Activated CD4-positive, alpha-beta T cell treated with anti-CD3 and anti-CD28 coated beads, Interleukin-2, amount 50 U/mL, for 16 hours (primary cell): ENCODE results near the gene ARHGAP45.
A peak's percentile ranks its signal among the peaks of the same experiment; 100 is the strongest.
"Not testable (repeated sequence)": the region's sequence is repeated elsewhere in the genome, so short reads cannot be mapped to it uniquely, and the experiment has no call there.

ENCODE experiments used
- DNase-seq: peaks from one replicate; pipeline ENCODE4 v3.0.0-alpha.2; 2020

The ARHGAP45 gene

GRCh38 chr19:1106841-1107660 lies 40.1 kb downstream of the ARHGAP45 start:
- no peak for DNase-seq

DNA sequence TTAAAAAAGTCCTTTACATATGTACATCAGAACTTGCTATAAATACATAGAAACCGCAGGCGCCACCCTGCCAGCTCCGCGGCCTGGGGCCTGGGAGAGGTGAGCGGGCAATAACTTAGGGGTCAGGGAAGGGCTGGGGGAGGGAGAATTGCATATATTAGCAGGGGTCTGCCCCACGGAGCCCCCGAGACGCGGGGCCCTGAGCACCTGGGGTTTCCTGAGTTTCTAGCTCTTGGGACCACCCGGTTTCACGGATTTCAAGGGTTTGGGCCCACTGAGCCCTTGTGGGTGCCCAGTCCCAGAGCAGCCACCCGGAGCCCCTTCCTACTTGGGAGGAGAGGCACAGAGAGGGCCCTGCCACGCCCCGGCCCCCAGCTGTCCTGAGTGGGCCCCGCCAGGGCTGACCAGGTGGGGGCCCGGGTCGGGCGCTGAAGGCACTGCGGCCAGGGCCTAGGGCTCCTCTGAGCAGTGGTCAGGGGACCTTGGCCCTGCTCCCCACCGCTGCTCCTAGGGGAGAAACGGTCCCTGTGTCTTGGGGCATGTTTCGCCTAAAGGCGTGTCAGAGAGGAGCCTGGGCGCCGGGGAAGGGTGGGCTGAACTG lies 40.8 kb downstream of the ARHGAP45 start:
- no peak for DNase-seq

DNA sequence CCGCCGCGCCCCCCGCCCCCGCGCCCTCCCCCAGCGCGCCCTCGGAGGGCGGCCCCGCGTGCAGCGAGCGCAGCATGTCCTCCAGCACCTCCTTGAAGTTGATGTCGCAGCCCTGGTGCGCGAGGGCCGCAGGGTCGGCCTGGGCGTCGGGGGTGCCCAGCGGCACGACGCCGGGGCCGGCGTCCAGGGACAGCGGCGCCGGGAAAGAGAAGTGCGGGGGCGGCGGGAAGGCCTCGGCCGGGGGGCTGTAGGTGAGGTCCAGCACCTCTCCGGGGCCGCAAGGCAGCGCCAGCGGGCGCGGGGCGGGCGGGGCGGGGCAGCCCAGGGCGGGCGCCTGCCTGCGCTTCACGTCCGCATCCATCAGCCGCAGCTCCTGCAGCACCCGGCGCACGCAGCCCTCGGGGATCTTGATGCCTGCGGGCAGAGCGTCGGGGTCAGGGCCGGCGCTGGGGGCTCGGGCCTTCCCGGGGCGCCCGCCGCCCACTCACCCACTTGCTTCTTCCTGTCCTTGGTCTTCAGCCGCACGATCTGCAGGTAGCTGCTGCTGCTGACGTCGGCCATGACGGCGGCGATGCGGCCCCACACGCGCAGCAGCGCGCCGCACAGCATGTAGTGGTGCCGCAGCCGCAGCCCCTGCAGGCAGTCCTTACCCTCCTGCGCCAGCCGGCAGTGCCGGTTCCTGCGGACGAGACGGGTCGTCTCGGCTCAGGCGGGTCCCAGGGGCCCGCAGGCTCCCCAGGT lies 41.5 kb downstream of the ARHGAP45 start:
- DNase-seq: no peak

GRCh38 chr19:1109032-1109551 lies 42.1 kb downstream of the ARHGAP45 start:
- DNase-seq: no peak

GRCh38 chr19:1109697-1110671 lies 43.0 kb downstream of the ARHGAP45 start:
- no peak for DNase-seq

DNA sequence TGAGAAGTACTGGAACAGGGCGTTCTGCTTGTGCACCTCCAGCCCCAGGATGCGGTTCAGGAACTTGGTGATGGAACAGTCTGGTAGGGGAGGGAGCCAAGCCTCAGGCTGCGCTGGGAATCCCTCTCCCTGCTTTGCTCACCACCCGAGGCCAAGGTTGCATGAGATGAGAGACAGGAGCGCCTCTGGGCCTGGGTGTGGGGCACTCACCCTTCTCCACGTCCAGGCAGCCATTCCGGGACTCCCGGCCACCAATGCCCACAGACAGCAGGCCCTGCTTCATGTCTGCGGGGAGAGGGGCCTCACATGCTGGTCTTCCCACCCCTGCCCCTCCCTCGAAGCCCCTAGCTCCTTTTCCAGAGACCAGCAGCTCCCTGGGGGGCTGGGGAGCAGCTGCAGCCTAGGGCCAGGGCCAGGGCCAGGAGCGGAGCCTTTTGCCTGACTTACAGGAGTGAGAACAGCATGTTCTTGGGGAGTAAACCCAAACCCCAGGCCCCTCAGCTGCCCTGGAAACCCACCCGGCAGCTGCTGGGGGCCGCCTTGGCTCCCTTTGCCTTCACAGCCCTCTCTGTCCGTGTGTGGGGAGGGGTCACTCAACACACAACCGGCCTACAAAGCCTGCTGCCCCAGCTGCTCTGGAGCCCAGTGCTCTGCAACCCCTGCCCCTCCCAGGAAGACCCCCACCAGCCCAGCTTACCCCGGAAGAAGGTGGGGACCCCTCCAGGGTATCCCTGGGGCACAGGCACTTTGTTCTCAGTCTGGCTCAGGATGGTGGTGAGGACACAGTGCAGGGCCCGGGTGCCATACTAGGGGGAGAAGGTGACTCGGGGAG lies 44.1 kb downstream of the ARHGAP45 start:
- no peak for DNase-seq

GRCh38 chr19:1111641-1112267 lies 44.8 kb downstream of the ARHGAP45 start:
- no peak for DNase-seq

DNA sequence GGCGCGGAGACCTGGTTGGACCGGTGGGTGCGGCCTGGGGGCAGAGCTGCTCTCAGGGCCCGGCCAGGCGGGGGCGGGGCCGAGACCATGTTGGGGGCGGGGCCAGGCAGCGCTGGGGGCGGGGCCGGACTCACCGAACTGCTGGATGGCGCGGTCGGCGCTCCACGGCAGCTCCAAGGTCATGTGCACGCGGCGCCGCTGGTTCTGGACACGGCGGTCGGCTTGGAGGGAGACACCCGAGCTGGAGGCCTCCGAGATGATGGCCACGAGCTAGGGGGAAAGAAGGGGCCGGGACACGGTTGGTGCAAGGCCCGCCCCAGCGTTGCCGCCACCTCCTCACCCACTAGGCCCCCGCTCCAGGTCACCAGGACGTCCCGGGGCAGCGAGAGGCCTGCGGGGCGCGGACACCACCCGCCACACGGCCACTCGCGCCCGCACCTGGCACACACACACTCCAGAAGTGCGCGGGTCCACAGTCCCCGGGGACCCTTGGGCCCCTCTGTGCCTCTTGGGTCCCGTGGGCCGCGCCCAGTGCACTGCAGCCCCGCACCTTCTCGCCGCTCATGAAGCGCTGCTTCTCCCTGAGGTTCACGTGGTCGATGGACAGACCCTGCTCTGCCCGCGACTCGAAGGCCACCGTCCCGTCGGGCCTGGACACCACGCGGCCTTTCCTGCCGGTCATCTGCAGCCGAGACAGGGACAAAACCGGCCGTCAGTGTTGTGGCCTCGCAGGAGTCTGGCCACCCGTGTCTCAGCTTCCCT lies 45.5 kb downstream of the ARHGAP45 start:
- no peak for DNase-seq

DNA sequence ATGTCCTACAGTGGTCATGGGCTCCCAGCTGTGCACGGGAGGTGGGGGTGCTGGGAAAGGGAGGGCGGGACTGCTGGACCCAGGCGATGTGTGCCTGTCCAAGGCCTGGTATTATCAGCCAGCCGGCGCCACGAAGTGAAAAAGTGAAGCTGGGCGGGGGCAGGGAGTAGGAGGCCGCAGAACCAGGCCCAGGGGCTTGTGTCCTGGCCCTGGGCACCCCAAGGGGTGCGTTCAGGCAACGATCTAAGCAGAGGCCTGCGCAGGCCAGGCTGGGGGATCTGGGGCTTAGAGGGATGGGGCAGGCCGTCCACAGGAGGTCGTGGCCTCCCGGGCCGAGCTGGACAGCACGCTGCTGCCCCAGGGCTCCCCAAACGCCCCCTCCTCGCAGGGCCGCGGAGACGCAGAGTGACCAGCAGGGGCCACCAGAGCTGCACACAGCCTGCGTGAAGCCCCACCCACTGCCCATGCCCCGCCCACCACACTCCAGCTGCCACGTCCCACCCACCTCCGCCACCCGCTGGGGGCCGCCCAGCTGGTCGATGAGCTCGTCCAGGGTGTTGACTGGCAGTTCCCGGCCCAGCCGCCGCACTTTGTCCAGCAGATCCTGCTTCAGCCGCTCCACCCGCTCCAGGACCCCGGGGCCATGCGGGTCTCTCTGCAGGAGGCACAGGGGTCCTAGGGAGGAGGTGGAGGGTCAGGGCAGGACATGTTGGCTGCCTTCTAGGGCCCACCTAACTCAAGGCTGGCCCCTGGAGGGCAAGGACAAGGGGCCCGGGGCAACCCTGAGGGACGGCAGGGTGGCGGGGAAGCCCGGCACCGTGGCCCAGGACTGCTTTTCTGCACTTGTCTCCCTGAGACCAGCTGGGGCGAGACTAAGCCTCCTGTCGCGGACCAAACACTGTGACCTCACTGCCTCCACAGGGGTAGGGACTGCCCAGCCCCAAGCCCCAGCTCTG lies 46.3 kb downstream of the ARHGAP45 start:
- DNase-seq: peak; percentile 85

GRCh38 chr19:1113986-1114483 lies 47.1 kb downstream of the ARHGAP45 start:
- no peak for DNase-seq

DNA sequence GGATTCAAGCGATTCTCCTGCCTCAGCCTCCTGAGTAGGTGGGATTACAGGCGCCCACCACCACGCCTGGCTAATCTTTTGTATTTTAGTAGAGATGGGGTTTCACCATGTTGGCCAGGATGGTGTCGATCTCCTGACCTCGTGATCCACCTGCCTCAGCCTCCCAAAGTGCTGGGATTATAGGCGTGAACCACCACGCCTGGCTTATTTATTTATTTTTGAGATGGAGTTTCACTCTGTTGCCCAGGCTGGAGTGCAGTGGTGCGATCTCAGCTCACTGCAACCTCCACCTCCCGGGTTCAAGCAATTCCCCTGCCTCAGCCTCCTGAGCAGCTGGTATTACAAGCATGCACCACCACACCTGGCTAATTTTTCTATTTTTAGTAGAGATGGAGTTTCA lies 47.8 kb downstream of the ARHGAP45 start:
- not testable (repeated sequence) for DNase-seq

DNA sequence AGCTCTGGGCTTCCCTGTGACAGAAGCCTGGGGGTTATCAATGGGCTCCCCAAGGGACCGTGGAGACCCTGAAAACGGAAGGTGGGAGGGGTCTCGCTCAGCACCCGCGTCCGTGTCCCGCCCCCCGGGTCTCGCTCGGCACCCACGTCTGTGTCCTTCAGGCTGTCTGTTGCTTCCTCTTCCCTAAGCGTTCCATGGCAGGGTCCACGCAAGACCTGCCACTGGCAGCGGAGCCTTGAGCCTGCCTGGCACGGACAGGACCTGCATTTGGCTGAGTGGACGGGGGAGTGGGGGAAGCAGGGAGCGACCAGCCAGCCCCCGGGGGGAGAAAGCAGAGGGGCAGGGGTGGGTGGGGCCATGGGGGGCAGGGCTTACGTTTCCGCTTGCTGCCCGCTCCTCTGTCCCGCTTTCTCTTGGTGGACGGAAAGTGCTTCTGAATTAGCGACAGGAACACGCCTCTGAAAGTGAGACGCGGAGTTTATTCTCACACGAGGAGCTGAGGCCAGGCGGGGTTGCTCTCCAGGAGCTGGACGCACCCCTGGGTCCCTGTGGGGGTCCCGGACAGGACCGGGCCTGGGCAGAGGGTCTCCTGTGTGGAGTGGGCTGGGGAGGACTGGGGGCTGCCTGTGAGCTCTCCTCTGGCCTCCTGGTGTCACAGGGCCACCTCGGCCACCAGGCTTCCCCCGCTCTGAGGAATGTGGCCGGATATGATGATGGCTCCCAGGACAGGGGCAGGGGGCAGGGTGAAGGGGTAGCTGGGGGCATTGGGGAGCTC lies 48.9 kb downstream of the ARHGAP45 start:
- DNase-seq: no peak

DNA sequence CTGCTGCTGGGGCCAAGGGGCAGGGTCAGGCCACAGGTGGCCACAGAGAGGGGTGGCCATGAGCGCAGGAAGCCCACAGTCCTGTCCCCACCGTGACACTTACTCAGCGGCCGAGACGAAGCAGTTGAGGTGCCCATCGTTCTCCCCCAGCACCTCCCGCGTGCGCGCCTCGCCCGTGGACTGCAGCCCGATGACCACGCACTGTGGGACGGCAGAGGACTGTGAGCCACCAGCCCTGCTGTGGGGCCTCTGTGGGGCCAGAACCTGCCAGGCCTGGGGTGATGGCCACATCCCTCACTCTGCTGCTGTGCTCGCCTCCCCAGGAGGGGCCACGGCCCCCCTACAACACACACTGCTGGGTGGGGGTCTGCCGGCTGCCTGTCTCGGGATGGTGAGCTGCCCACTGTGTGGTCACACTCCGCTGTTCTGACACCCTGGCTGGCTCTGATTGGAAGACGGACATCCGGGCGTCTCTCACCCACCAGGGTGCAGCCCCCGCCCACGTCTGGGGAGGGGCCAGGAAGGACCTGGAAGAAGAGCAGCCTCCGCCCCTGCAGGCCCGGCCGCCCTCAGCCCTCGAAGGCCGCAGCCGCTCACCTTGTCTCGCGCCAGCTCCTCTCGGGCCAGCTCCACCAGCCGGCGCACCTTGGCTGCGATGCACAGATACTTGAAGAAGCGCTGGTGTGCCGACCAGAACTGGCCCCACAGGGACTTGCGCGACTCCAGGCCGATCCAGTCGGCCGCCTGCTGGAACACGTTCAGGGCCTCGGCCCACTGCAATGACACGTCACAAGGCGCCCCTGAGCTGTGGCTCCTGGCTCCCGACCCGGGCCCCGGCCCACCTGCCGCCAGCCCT lies 50.0 kb downstream of the ARHGAP45 start:
- DNase-seq: no peak

GRCh38 chr19:1117654-1118053 lies 50.7 kb downstream of the ARHGAP45 start:
- no peak for DNase-seq

DNA sequence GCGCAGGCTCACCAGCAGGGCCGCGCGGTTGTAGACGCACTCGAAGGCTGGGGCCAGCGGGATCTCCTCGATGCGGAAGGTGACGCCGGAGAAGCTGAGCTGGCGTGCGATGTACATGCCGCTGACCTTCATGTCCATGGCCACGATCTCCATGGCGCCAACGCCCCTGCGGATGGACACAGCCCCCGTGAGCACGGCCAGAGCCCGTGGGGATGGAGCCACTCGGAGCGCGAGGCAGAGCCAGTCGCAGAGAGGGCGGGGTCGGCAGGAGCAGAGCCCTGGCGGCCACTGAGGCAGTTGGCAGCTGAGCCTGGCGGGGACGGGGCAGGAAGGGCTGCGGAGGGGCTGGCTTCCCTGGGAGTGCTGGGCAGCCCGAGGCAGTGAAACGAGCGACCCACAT lies 52.0 kb downstream of the ARHGAP45 start:
- no peak for DNase-seq

- DNase-seq: no peak
Measured at GRCh38 chr19:1119475-1120217, 52.7 kb downstream of the ARHGAP45 start.
